ENCODE results near the gene SF3B6. TPM values are rescaled to one million over a fixed set of nuclear protein-coding genes. Genes with fewer than 3 reads are reported as not detected.

Gene SF3B6
- total RNA-seq, 2 donors from 2014 or later, result 109 to 131 TPM

- no peak for TF ChIP-seq CTCF (conservative IDR thresholded peaks at IDR 0.05)
- no peak overlapping the region for H3K27ac Mint-ChIP-seq
- Histone ChIP-seq H3K9me3 (ENCODE audit: control insufficient read depth, low read length) (no peaks in the 10 kb centered on the region), H3K4me1 (ENCODE audit: control insufficient read depth, insufficient read depth, low read length) (no peaks in the 10 kb centered on the region), H3K4me3 (ENCODE audit: low read length) (no peak overlapping the region), H3K27me3 (ENCODE audit: control insufficient read depth, insufficient read depth, low read length, poor library complexity, severe bottlenecking) (no peaks in the 10 kb centered on the region), H3K27ac (ENCODE audit: low read depth, low read length) (no peak overlapping the region), H3K9ac (ENCODE audit: extremely low read depth, low read length, poor library complexity, severe bottlenecking) (no peak overlapping the region), H3K36me3 (ENCODE audit: control insufficient read depth, insufficient read depth, low read length) (no peaks in the 10 kb centered on the region)
- H3K4me1 Mint-ChIP-seq, result peaks cover 7% of the 10 kb centered on the region
- H3K9me3 Mint-ChIP-seq, result no peaks in the 10 kb centered on the region
- H3K27me3 Mint-ChIP-seq (ENCODE audit: insufficient read depth), result no peaks in the 10 kb centered on the region
- H3K36me3 Mint-ChIP-seq (ENCODE audit: low read depth), result no peaks in the 10 kb centered on the region
- WGBS, 2 experiments (ENCODE audit: insufficient coverage in 1 of 2, insufficient read length in 1 of 2), result 80 to 95% methylated on average over 1 to 5 of the region's 5 CpGs
- H3K4me3 Mint-ChIP-seq, result no peak overlapping the region
- DNase-seq, result no peak
Observed at GRCh38 chr2:24121066-24121465, 44.9 kb upstream of the SF3B6 start.

DNA sequence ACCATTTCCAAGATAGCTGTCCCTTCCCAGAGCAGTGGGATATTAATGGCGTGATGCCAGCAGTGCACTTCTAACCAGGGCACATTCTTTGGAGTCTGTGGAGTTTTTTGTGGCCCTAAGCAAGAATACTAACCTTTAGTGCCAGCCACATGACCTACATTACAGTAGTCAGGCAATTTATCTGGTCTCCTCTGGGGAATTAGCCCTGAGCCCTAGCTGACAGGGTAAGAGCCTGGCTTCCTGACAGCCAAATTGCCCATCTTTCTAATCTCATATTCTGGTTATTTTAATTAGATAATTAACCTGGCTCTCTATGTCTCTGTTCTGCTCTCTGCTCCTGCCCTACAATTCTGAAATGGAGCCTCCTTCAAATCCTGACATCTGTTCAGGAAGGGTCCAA lies 41.8 kb upstream of the SF3B6 start:
- H3K9me3 Mint-ChIP-seq, result peaks cover 18% of the 10 kb centered on the region
- Histone ChIP-seq H3K4me1 (ENCODE audit: control insufficient read depth, insufficient read depth, low read length) (no peaks in the 10 kb centered on the region), H3K27me3 (ENCODE audit: control insufficient read depth, insufficient read depth, low read length, poor library complexity, severe bottlenecking) (no peaks in the 10 kb centered on the region), H3K9me3 (ENCODE audit: control insufficient read depth, low read length) (peaks cover 19% of the 10 kb centered on the region), H3K27ac (ENCODE audit: low read depth, low read length) (no peak overlapping the region), H3K9ac (ENCODE audit: extremely low read depth, low read length, poor library complexity, severe bottlenecking) (no peak overlapping the region), H3K4me3 (ENCODE audit: low read length) (no peak overlapping the region), H3K36me3 (ENCODE audit: control insufficient read depth, insufficient read depth, low read length) (no peaks in the 10 kb centered on the region)
- H3K4me3 Mint-ChIP-seq, result no peak overlapping the region
- H3K27me3 Mint-ChIP-seq (ENCODE audit: insufficient read depth), result no peaks in the 10 kb centered on the region
- 82 to 100% methylated on average over 1 of the region's 1 CpG for WGBS, 2 experiments (ENCODE audit: insufficient coverage in 1 of 2, insufficient read length in 1 of 2)
- TF ChIP-seq CTCF (conservative IDR thresholded peaks at IDR 0.05), result no peak
- no peaks in the 10 kb centered on the region for H3K4me1 Mint-ChIP-seq
- H3K27ac Mint-ChIP-seq, result no peak overlapping the region
- H3K36me3 Mint-ChIP-seq (ENCODE audit: low read depth), result no peaks in the 10 kb centered on the region
- no peak for DNase-seq

GRCh38 chr2:24115057-24115456 lies 38.9 kb upstream of the SF3B6 start:
- Mint-ChIP-seq H3K4me1 (no peaks in the 10 kb centered on the region), H3K4me3 (no peak overlapping the region), H3K36me3 (ENCODE audit: low read depth) (no peaks in the 10 kb centered on the region), H3K27me3 (ENCODE audit: insufficient read depth) (no peaks in the 10 kb centered on the region), H3K27ac (no peak overlapping the region), H3K9me3 (peaks cover 18% of the 10 kb centered on the region)
- H3K27me3 ChIP-seq (ENCODE audit: control insufficient read depth, insufficient read depth, low read length, poor library complexity, severe bottlenecking), result no peaks in the 10 kb centered on the region
- no peak overlapping the region for H3K9ac ChIP-seq (ENCODE audit: extremely low read depth, low read length, poor library complexity, severe bottlenecking)
- no peak overlapping the region for H3K4me3 ChIP-seq (ENCODE audit: low read length)
- H3K9me3 ChIP-seq (ENCODE audit: control insufficient read depth, low read length), result peaks cover 19% of the 10 kb centered on the region
- WGBS, 2 experiments (ENCODE audit: insufficient coverage in 1 of 2, insufficient read length in 1 of 2), result 47 to 100% methylated on average over 1 to 2 of the region's 2 CpGs
- H3K27ac ChIP-seq (ENCODE audit: low read depth, low read length), result no peak overlapping the region
- no peaks in the 10 kb centered on the region for H3K4me1 ChIP-seq (ENCODE audit: control insufficient read depth, insufficient read depth, low read length)
- TF ChIP-seq CTCF (conservative IDR thresholded peaks at IDR 0.05), result no peak
- no peaks in the 10 kb centered on the region for H3K36me3 ChIP-seq (ENCODE audit: control insufficient read depth, insufficient read depth, low read length)
- DNase-seq, result no peak
